ENCODE results near the gene CATSPERE. TPM values are rescaled to one million over a fixed set of nuclear protein-coding genes. Genes with fewer than 3 reads are reported as not detected.
"Not testable (repeated sequence)": the region's sequence is repeated elsewhere in the genome, so short reads cannot be mapped to it uniquely, and the experiment has no call there.

The CATSPERE gene

GRCh38 chr1:244680667-244681066, 219.6 kb downstream of the CATSPERE start:
- no CpG with 5 or more reads among the region's 1 CpG for WGBS, 2 donors (ENCODE audit: extremely low coverage in 2 of 2, insufficient read length in 2 of 2, insufficient replicate concordance in 1 of 2)

GRCh38 chr1:244682087-244682486, 221.0 kb downstream of the CATSPERE start:
- not testable (repeated sequence) for H4K91ac ChIP-seq (ENCODE audit: low read depth, low read length, poor library complexity); H3K14ac ChIP-seq (ENCODE audit: low read length); H3K27ac ChIP-seq (replicated peaks; ENCODE audit: low read length); H2BK12ac ChIP-seq (ENCODE audit: low read length); H3K79me1 ChIP-seq (ENCODE audit: low read depth, low read length); H3K18ac ChIP-seq (ENCODE audit: low read length); DNase-seq (ENCODE audit: low spot score); H3K4me1 ChIP-seq (ENCODE audit: control insufficient read depth in 2 of 2, insufficient read depth in 1 of 2, low read depth in 1 of 2, low read length in 2 of 2); H3K9me3 ChIP-seq (replicated peaks in 1 of 2; ENCODE audit: control insufficient read depth in 2 of 2, insufficient read depth in 1 of 2, low read depth in 1 of 2, low read length in 2 of 2); H3K4me3 ChIP-seq (ENCODE audit: low read length in 2 of 2); H2BK120ac ChIP-seq (ENCODE audit: low read depth, low read length); H2BK15ac ChIP-seq (ENCODE audit: low read length); H2AK5ac ChIP-seq (ENCODE audit: low read depth, low read length); H3K23ac ChIP-seq (ENCODE audit: low read depth, low read length, poor library complexity); H3K9ac ChIP-seq (ENCODE audit: low read depth, low read length, poor library complexity); H2AFZ ChIP-seq (ENCODE audit: low read length); H2BK5ac ChIP-seq (ENCODE audit: low read length); H3K4me2 ChIP-seq (ENCODE audit: insufficient read depth, low read length, poor library complexity, severe bottlenecking); H3K4ac ChIP-seq (ENCODE audit: low read length); H3K27me3 ChIP-seq (ENCODE audit: control insufficient read depth in 3 of 3, insufficient read depth in 3 of 3, low read depth in 1 of 3, low read length in 3 of 3); H4K8ac ChIP-seq (ENCODE audit: low read depth, low read length)
- no CpG with 5 or more reads among the region's 4 CpGs for WGBS, 2 donors (ENCODE audit: extremely low coverage in 2 of 2, insufficient read length in 2 of 2, insufficient replicate concordance in 1 of 2)
- peaks cover 2 to 22% of the 10 kb centered on the region in 2 donors for H3K36me3 ChIP-seq (replicated peaks in 1 of 2; ENCODE audit: control insufficient read depth in 2 of 2, insufficient read depth in 2 of 2, low read length in 2 of 2)

More at GRCh38 chr1:244680667-244681066, 219.6 kb downstream of the CATSPERE start:
- H3K4me3 ChIP-seq (ENCODE audit: low read length in 2 of 2) = no peak overlapping the region
- no peak overlapping the region for H3K14ac ChIP-seq (ENCODE audit: low read length)
- peaks cover 2 to 11% of the 10 kb centered on the region in 2 donors for H3K36me3 ChIP-seq (replicated peaks in 1 of 2; ENCODE audit: control insufficient read depth in 2 of 2, insufficient read depth in 2 of 2, low read length in 2 of 2)
- no peak overlapping the region for H3K4me2 ChIP-seq (ENCODE audit: insufficient read depth, low read length, poor library complexity, severe bottlenecking)
- no peak overlapping the region for H2BK12ac ChIP-seq (ENCODE audit: low read length)
- no peaks in the 10 kb centered on the region for H3K9me3 ChIP-seq (replicated peaks in 1 of 2; ENCODE audit: control insufficient read depth in 2 of 2, insufficient read depth in 1 of 2, low read depth in 1 of 2, low read length in 2 of 2)
- no peak overlapping the region for H4K91ac ChIP-seq (ENCODE audit: low read depth, low read length, poor library complexity)
- H3K18ac ChIP-seq (ENCODE audit: low read length) = no peak overlapping the region
- no peak overlapping the region for H3K9ac ChIP-seq (ENCODE audit: low read depth, low read length, poor library complexity)
- no peak overlapping the region for H3K23ac ChIP-seq (ENCODE audit: low read depth, low read length, poor library complexity)
- DNase-seq (ENCODE audit: low spot score) = no peak
- no peak overlapping the region for H4K8ac ChIP-seq (ENCODE audit: low read depth, low read length)
- no peak overlapping the region for H3K4ac ChIP-seq (ENCODE audit: low read length)
- H3K27ac ChIP-seq (replicated peaks; ENCODE audit: low read length) = no peak overlapping the region
- no peak overlapping the region for H2BK120ac ChIP-seq (ENCODE audit: low read depth, low read length)
- H3K4me1 ChIP-seq (ENCODE audit: control insufficient read depth in 2 of 2, insufficient read depth in 1 of 2, low read depth in 1 of 2, low read length in 2 of 2) = no peaks in the 10 kb centered on the region
- H2AFZ ChIP-seq (ENCODE audit: low read length) = no peak overlapping the region
- no peak overlapping the region for H2BK5ac ChIP-seq (ENCODE audit: low read length)
- H3K79me1 ChIP-seq (ENCODE audit: low read depth, low read length) = peaks cover 2% of the 10 kb centered on the region
- H2AK5ac ChIP-seq (ENCODE audit: low read depth, low read length) = no peak overlapping the region
- H3K27me3 ChIP-seq (ENCODE audit: control insufficient read depth in 3 of 3, insufficient read depth in 3 of 3, low read depth in 1 of 3, low read length in 3 of 3) = no peaks in the 10 kb centered on the region
- no peak overlapping the region for H2BK15ac ChIP-seq (ENCODE audit: low read length)

Small RNA genes within 50 kb of the gene (small RNA-seq; reads per million reads assigned to genes)
- gene CYCSP5 (ENCODE audit: insufficient read depth) = not detected
